DOHH2 (cell line): Measurements from ENCODE around the gene TSSK2.

ENCODE experiments used
- H3F3A ChIP-seq: fragments of 200-600 bp; sonication (generic), shearing (Covaris generic); 2 replicates; pipeline ENCODE4 v1.6.0; 2016; ENCODE audit warnings: antibody characterized with exemption, mild to moderate bottlenecking; ENCODE audit not compliant: control insufficient read depth, insufficient read depth
- H3K27ac ChIP-seq: fragments of 200-600 bp; sonication (generic); 2 replicates; pipeline ENCODE4 v1.5.1; 2014; ENCODE audit warnings: low read depth, mild to moderate bottlenecking, low read length, moderate library complexity
- H3K27me3 ChIP-seq: fragments of 200-600 bp; sonication (generic); 2 replicates; pipeline ENCODE4 v1.6.1; 2014; ENCODE audit warnings: mild to moderate bottlenecking, low read length, mixed read lengths; ENCODE audit not compliant: control insufficient read depth
- H3K36me3 ChIP-seq: fragments of 200-600 bp; sonication (generic); 2 replicates; pipeline ENCODE4 v1.6.1; 2014; ENCODE audit warnings: mild to moderate bottlenecking, low read length, moderate library complexity, mixed read lengths; ENCODE audit not compliant: control insufficient read depth
- H3K4me1 ChIP-seq: fragments of 200-600 bp; sonication (generic); 2 replicates; pipeline ENCODE4 v1.6.1; 2014; ENCODE audit warnings: mild to moderate bottlenecking, low read length, mixed read lengths; ENCODE audit not compliant: control insufficient read depth
- H3K4me2 ChIP-seq: fragments of 200-600 bp; sonication (generic); 2 replicates; pipeline ENCODE4 v1.6.0; 2014; ENCODE audit warnings: mild to moderate bottlenecking, low read length, moderate library complexity
- H3K4me3 ChIP-seq: fragments of 200-600 bp; sonication (generic); 2 replicates; pipeline ENCODE4 v1.5.1; 2014; ENCODE audit warnings: mild to moderate bottlenecking, low read length, mixed read lengths
- H3K79me2 ChIP-seq: fragments of 200-600 bp; sonication (generic); 2 replicates; pipeline ENCODE4 v1.6.1; 2014; ENCODE audit warnings: mild to moderate bottlenecking, low read length, mixed read lengths; ENCODE audit not compliant: control insufficient read depth
- H3K9me2 ChIP-seq: fragments of 200-600 bp; sonication (generic); replicated peaks from 2 replicates; pipeline ENCODE4 v1.6.1; 2014; ENCODE audit warnings: mild to moderate bottlenecking, low read length, mixed read lengths; ENCODE audit not compliant: control insufficient read depth
- H3K9me3 ChIP-seq: fragments of 200-600 bp; sonication (generic); 2 replicates; pipeline ENCODE4 v1.6.1; 2014; ENCODE audit warnings: antibody characterized with exemption, low read length, mixed read lengths; ENCODE audit not compliant: control insufficient read depth, insufficient read depth
- H4K20me1 ChIP-seq: fragments of 200-600 bp; sonication (generic); 2 replicates; pipeline ENCODE4 v1.6.0; 2014; ENCODE audit warnings: low read depth, mild to moderate bottlenecking, antibody characterized with exemption, low read length, moderate library complexity; ENCODE audit not compliant: control insufficient read depth, insufficient read depth
- CTCF ChIP-seq: fragments of 200-600 bp; sonication (generic); IDR thresholded peaks from one replicate; pipeline ENCODE4 v1.5.1; 2014; ENCODE audit warnings: antibody characterized with exemption, mild to moderate bottlenecking, low read depth, low read length; ENCODE audit not compliant: poor library complexity, severe bottlenecking
- EZH2phosphoT487 ChIP-seq: fragments of 200-600 bp; sonication (generic); IDR thresholded peaks from 2 replicates; pipeline ENCODE4 v1.6.1; 2017; ENCODE audit warnings: borderline replicate concordance, mild to moderate bottlenecking, antibody characterized with exemption, low read length, moderate library complexity, mixed read lengths

The TSSK2 gene

GRCh38 chr22:19114984-19115552, 16.0 kb upstream of the TSSK2 start:
- Histone ChIP-seq H3K27ac (no peak overlapping the region), H3K9me2 (no peaks in the 10 kb centered on the region), H3K4me1 (peaks cover 35% of the 10 kb centered on the region), H3K36me3 (peaks cover 11% of the 10 kb centered on the region), H3K4me2 (no peak overlapping the region), H3K79me2 (peaks cover 91% of the 10 kb centered on the region), H3K4me3 (no peak overlapping the region), H3F3A (peaks cover 3% of the 10 kb centered on the region; the same call in 1 of the 2 replicates), H4K20me1 (peaks cover 29% of the 10 kb centered on the region), H3K9me3 (no peaks in the 10 kb centered on the region), H3K27me3 (no peaks in the 10 kb centered on the region)
- TF ChIP-seq CTCF (no peak), EZH2phosphoT487 (no peak)

- Histone ChIP-seq H3K4me3 (no peak overlapping the region), H3K4me2 (no peak overlapping the region), H3K27me3 (no peaks in the 10 kb centered on the region), H3F3A (peaks cover 3% of the 10 kb centered on the region; the same call in 1 of the 2 replicates), H3K79me2 (peaks cover 92% of the 10 kb centered on the region), H4K20me1 (peaks cover 34% of the 10 kb centered on the region), H3K36me3 (peaks cover 11% of the 10 kb centered on the region), H3K4me1 (peaks cover 39% of the 10 kb centered on the region), H3K9me2 (no peaks in the 10 kb centered on the region), H3K27ac (no peak overlapping the region), H3K9me3 (no peaks in the 10 kb centered on the region)
- TF ChIP-seq CTCF, result peak; percentile 28
- TF ChIP-seq EZH2phosphoT487, result no peak
These were observed 15.5 kb upstream of the TSSK2 start for GRCh38 chr22:19115628-19116027.

GRCh38 chr22:19117111-19117512, 14.0 kb upstream of the TSSK2 start:
- H3K9me3 ChIP-seq, result no peaks in the 10 kb centered on the region
- TF ChIP-seq CTCF, result no peak
- no peak for TF ChIP-seq EZH2phosphoT487
- peaks cover 38% of the 10 kb centered on the region for H4K20me1 ChIP-seq
- H3K9me2 ChIP-seq, result no peaks in the 10 kb centered on the region
- no peak overlapping the region for H3K4me3 ChIP-seq
- no peaks in the 10 kb centered on the region for H3K27me3 ChIP-seq
- peaks cover 97% of the 10 kb centered on the region for H3K79me2 ChIP-seq
- H3K4me1 ChIP-seq, result peaks cover 43% of the 10 kb centered on the region
- peaks cover 11% of the 10 kb centered on the region for H3K36me3 ChIP-seq
- peaks cover 3% of the 10 kb centered on the region; the same call in 1 of the 2 replicates for H3F3A ChIP-seq
- no peak overlapping the region for H3K27ac ChIP-seq
- no peak overlapping the region for H3K4me2 ChIP-seq
